GM12878 (cell line): ENCODE results near the gene MR1. TPM values are rescaled to one million over a fixed set of nuclear protein-coding genes. Genes with fewer than 3 reads are reported as not detected.

Experiments used
- ATAC-seq: fragments of 200-7000 bp; cut with Tn5 transposase; 3 replicates; pipeline ENCODE4 v1.9.1; 2020; ENCODE audit warnings: mild to moderate bottlenecking, moderate library complexity
- BruUV-seq: library from RNA; stranded (reverse); fragments of 400-500 nt; replicated peaks from 2 replicates; lab custom pipeline; 2021; lab: Mats Ljungman, UMichigan
- CTCF ChIA-PET: fragments of 300-600 bp; sonication (Branson Sonifier 250); formaldehyde crosslinking; extraction: SDS; loops from one replicate; lab custom pipeline; 2021; ENCODE audit warnings: inconsistent platforms; lab: Yijun Ruan, JAX
- POLR2A ChIA-PET: fragments of 350-600 bp; formaldehyde crosslinking; extraction: SDS; loops from one replicate; lab custom pipeline; 2021; ENCODE audit warnings: inconsistent platforms; lab: Charles Lee
- RAD21 ChIA-PET: fragments of 300-600 bp; sonication (Branson Sonifier 250); formaldehyde crosslinking; loops from one replicate; lab custom pipeline; 2023; ENCODE audit warnings: antibody characterized with exemption; ENCODE audit not compliant: unreplicated experiment; lab: Charles Lee
- SMC1A ChIA-PET: fragments of 300-600 bp; sonication (Branson Sonifier 250); formaldehyde crosslinking; loops from one replicate; lab custom pipeline; 2023; ENCODE audit not compliant: unreplicated experiment, uncharacterized antibody; lab: Charles Lee
- DNase-seq: peaks from one replicate; pipeline ENCODE4 v3.0.0-alpha.2; 2011; ENCODE audit warnings: low read depth, low spot score
- FAIRE-seq: peaks from 3 replicates; lab custom pipeline; 2011; peaks lifted over from hg19 to GRCh38; lab: Jason Lieb, UNC
- H2AFZ ChIP-seq: 2 replicates; pipeline ENCODE4 v1.6.0; 2011; ENCODE audit warnings: low read depth, low read length, control low read depth; ENCODE audit not compliant: control insufficient read depth
- H3K27ac ChIP-seq: 2 replicates; pipeline ENCODE4 v1.5.1; 2011; ENCODE audit warnings: control low read depth; ENCODE audit not compliant: control insufficient read depth, insufficient read depth
- H3K27me3 ChIP-seq, 2 experiments: replicated peaks in 1 of 2; 2 replicates each; pipeline versions ENCODE4 v1.6.0 to v1.6.1; 2011; ENCODE audit warnings: low read length in 1 of 2; ENCODE audit not compliant: control insufficient read depth in 2 of 2, insufficient read depth in 2 of 2
- H3K36me3 ChIP-seq, 2 experiments: 2 replicates each; pipeline ENCODE4 v1.5.1; 2011; ENCODE audit warnings: low read length in 1 of 2; ENCODE audit not compliant: control insufficient read depth in 2 of 2, insufficient read depth in 2 of 2
- H3K4me1 ChIP-seq: 2 replicates; pipeline ENCODE4 v1.6.1; 2011; ENCODE audit warnings: mild to moderate bottlenecking, low read length, moderate library complexity, mixed read lengths; ENCODE audit not compliant: control insufficient read depth, insufficient read depth
- H3K4me2 ChIP-seq: 2 replicates; pipeline ENCODE4 v1.6.0; 2011; ENCODE audit warnings: control low read depth; ENCODE audit not compliant: control insufficient read depth, insufficient read depth
- H3K4me3 ChIP-seq: fragments of 200-600 bp; sonication (generic); 2 replicates; pipeline ENCODE4 v1.5.1; 2016
- H3K79me2 ChIP-seq: 2 replicates; pipeline ENCODE4 v1.6.0; 2011; ENCODE audit warnings: low read length; ENCODE audit not compliant: control insufficient read depth, insufficient read depth
- H3K9ac ChIP-seq: 2 replicates; pipeline ENCODE4 v1.8.0; 2011; ENCODE audit warnings: low read length, control low read depth, mixed read lengths; ENCODE audit not compliant: control insufficient read depth, insufficient read depth
- H3K9me3 ChIP-seq: replicated peaks from 3 replicates; pipeline ENCODE4 v1.5.1; 2011; ENCODE audit warnings: mild to moderate bottlenecking, low read length; ENCODE audit not compliant: control insufficient read depth, insufficient read depth
- H4K20me1 ChIP-seq: 2 replicates; pipeline ENCODE4 v1.6.0; 2011; ENCODE audit not compliant: control insufficient read depth, insufficient read depth
- NR2F1 ChIP-seq: fragments of 450-650 bp; conservative IDR thresholded peaks from 2 replicates; pipeline ENCODE4 v1.6.1; 2017; ENCODE audit warnings: mild to moderate bottlenecking
- POLR2A ChIP-seq: IDR thresholded peaks from 2 replicates; pipeline ENCODE4 v1.6.1; 2011; ENCODE audit warnings: low read depth, mild to moderate bottlenecking, low read length
- TCF3 ChIP-seq: IDR thresholded peaks from 2 replicates; pipeline ENCODE4 v1.6.1; 2012; ENCODE audit warnings: low read depth, mild to moderate bottlenecking, low read length, borderline replicate concordance; ENCODE audit not compliant: insufficient read depth
- WGBS: methylation state at CpG from one replicate; pipeline ENCODE4 v1.1.6; 2016; ENCODE audit warnings: low lambda C conversion rate; ENCODE audit not compliant: insufficient replicate concordance, insufficient coverage; ENCODE audit errors: missing lambda C conversion rate; 5-methylcytosine and 5-hydroxymethylcytosine counted together
- in situ Hi-C: fragments of 300-500 bp; cut with MboI; formaldehyde crosslinking; loops from 9 replicates; pipeline ENCODE4 v1.14.3; 2018; ENCODE audit warnings: mixed read lengths
- intact Hi-C: fragments of 100-400 bp; cut with micrococcal nuclease; formaldehyde crosslinking; loops from one replicate; pipeline ENCODE4 v1.14.2; 2022; ENCODE audit not compliant: unreplicated experiment
- polyA plus RNA-seq, 11 experiments: library from polyadenylated mRNA; depleted of rRNA in 4 of 11; unstranded in 6 of 11; stranded (reverse) in 5 of 11; fragments of >200 nt; fragmentation: Nextera tagmentation in 4 of 11; fragmentation: Illumina TruSeq in 1 of 11; extraction: Ambion mirVana in 4 of 11; extraction: Trizol in 1 of 11; gene quantifications; 1 replicate in 1 of 11; 2 replicates in 10 of 11; pipeline versions ENCODE4 v1.2.1 to v1.2.3, GENCODE V29; 2011 to 2016; ENCODE audit warnings: inconsistent platforms in 2 of 11, missing spikeins in 2 of 11, low read depth in 1 of 11
- total RNA-seq, 4 experiments: library from RNA; depleted of rRNA in 3 of 4; stranded (reverse); fragments of >200 nt in 3 of 4; fragmentation: Illumina TruSeq in 1 of 4; extraction: Trizol in 1 of 4; gene quantifications; 2 replicates each; pipeline versions ENCODE4 v1.2.1 to v1.2.3, GENCODE V29; 2013 to 2021
- TF ChIP-seq, protein P1 (sequence below): IDR thresholded peaks from 2 replicates; pipeline ENCODE4 v1.6.1; 2012; ENCODE audit warnings: improper control_type of control experiment, low read depth, low read length; ENCODE audit not compliant: insufficient replicate concordance
- TF ChIP-seq, protein P2 (sequence below): IDR thresholded peaks from 2 replicates; pipeline ENCODE4 v1.6.1; 2011; ENCODE audit warnings: borderline replicate concordance, low read depth, mild to moderate bottlenecking, moderate library complexity, mixed read lengths, low read length; ENCODE audit not compliant: insufficient read depth; ENCODE audit errors: extremely low read length

The MR1 gene
- total and polyA plus RNA-seq, 10 of the 15 experiments (the other 5 are each of a cell fraction or from before 2014, with no cell fraction given): 24.7 to 65.9 (median 30.9) TPM

DNA sequence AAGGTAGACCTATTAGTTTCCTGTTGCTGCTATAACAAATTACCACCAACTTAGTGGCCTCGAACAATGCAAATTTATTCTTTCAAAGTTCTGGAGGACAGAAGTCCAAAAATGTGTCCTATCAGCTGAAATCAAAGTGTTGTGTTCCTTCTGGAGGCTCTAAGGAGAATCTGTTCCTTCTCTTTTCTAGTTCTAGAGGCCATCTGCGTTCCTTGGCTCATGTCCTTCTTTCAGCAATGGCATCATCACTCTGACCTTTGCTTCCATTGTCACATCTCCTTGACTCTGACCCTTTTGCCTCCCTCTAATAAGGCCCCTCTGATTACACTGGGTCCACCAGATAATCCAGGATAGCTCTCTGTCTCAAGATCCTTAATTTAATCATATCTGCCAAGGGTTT lies 1.2 kb upstream of the MR1 start:
- Histone ChIP-seq H3K4me3 (no peak overlapping the region), H3K36me3 (no peaks in the 10 kb centered on the region), H2AFZ (peak overlapping the region; percentile 96), H3K9ac (no peak overlapping the region), H3K27ac (peak overlapping the region; percentile 89; the same call in 1 of the 2 replicates), H3K4me1 (peaks cover 33% of the 10 kb centered on the region), H3K27me3 (no peaks in the 10 kb centered on the region), H3K79me2 (peaks cover 33% of the 10 kb centered on the region), H3K4me2 (no peak overlapping the region), H3K9me3 (no peaks in the 10 kb centered on the region), H4K20me1 (no peaks in the 10 kb centered on the region)
- WGBS: 69% methylated on average over 2 of the region's 2 CpGs
- POLR2A ChIA-PET: interaction anchor here (0.7 to 5.6 kb wide), 11 partner anchors 9 to 124 kb away, joined by 3 to 70 read pairs (median 4); partner anchors contain the start of gene STX6
- SMC1A ChIA-PET: interaction anchor here (0.8 to 13.6 kb wide), 19 partner anchors 10 to 151 kb away, joined by 3 to 276 read pairs (median 5); partner anchors contain the start of gene STX6
- no TSS peak for BruUV-seq
- CTCF ChIA-PET: interaction anchor here (0.9 to 13.7 kb wide), 10 partner anchors 9 to 170 kb away, joined by 3 to 321 read pairs (median 6); partner anchors contain the start of gene STX6
- RAD21 ChIA-PET: interaction anchor here (1.1 to 13.1 kb wide), 15 partner anchors 8 to 401 kb away, joined by 3 to 189 read pairs (median 7); partner anchors contain the start of gene STX6
- no peak for FAIRE-seq
- TF ChIP-seq POLR2A: no peak
- TF ChIP-seq, protein P1, sequence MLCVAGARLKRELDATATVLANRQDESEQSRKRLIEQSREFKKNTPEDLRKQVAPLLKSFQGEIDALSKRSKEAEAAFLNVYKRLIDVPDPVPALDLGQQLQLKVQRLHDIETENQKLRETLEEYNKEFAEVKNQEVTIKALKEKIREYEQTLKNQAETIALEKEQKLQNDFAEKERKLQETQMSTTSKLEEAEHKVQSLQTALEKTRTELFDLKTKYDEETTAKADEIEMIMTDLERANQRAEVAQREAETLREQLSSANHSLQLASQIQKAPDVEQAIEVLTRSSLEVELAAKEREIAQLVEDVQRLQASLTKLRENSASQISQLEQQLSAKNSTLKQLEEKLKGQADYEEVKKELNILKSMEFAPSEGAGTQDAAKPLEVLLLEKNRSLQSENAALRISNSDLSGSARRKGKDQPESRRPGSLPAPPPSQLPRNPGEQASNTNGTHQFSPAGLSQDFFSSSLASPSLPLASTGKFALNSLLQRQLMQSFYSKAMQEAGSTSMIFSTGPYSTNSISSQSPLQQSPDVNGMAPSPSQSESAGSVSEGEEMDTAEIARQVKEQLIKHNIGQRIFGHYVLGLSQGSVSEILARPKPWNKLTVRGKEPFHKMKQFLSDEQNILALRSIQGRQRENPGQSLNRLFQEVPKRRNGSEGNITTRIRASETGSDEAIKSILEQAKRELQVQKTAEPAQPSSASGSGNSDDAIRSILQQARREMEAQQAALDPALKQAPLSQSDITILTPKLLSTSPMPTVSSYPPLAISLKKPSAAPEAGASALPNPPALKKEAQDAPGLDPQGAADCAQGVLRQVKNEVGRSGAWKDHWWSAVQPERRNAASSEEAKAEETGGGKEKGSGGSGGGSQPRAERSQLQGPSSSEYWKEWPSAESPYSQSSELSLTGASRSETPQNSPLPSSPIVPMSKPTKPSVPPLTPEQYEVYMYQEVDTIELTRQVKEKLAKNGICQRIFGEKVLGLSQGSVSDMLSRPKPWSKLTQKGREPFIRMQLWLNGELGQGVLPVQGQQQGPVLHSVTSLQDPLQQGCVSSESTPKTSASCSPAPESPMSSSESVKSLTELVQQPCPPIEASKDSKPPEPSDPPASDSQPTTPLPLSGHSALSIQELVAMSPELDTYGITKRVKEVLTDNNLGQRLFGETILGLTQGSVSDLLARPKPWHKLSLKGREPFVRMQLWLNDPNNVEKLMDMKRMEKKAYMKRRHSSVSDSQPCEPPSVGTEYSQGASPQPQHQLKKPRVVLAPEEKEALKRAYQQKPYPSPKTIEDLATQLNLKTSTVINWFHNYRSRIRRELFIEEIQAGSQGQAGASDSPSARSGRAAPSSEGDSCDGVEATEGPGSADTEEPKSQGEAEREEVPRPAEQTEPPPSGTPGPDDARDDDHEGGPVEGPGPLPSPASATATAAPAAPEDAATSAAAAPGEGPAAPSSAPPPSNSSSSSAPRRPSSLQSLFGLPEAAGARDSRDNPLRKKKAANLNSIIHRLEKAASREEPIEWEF: no peak
- TF ChIP-seq NR2F1: no peak
- TF ChIP-seq, protein P2, sequence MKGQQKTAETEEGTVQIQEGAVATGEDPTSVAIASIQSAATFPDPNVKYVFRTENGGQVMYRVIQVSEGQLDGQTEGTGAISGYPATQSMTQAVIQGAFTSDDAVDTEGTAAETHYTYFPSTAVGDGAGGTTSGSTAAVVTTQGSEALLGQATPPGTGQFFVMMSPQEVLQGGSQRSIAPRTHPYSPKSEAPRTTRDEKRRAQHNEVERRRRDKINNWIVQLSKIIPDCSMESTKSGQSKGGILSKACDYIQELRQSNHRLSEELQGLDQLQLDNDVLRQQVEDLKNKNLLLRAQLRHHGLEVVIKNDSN: no peak
- TF ChIP-seq TCF3: no peak
- no peak for DNase-seq
- intact Hi-C loops (no loop called here), in situ Hi-C loops (no loop called here)
- ATAC-seq: no peak
